Measurements from ENCODE around the gene CELF4.

GRCh38 chr18:37304012-37304680 lies 261.5 kb downstream of the CELF4 start:
- TF ChIP-seq EZH2 (IDR thresholded peaks at IDR 0.05): no peak
- no peak for TF ChIP-seq POLR2AphosphoS5 (IDR thresholded peaks at IDR 0.05; ENCODE audit: borderline replicate concordance, low read depth, low read length)
- no peak for TF ChIP-seq FOXP2 (optimal IDR thresholded peaks at IDR 0.05; ENCODE audit: control extremely low read depth, extremely low read length, insufficient read depth)

Measured in SK-N-MC (cell line).